ENCODE measurements around the gene PANX2. TPM values are rescaled to one million over a fixed set of nuclear protein-coding genes. Genes with fewer than 3 reads are reported as not detected.

PANX2 gene
- total RNA-seq, 1 experiment from 2014 or later: 2.6 TPM

DNA sequence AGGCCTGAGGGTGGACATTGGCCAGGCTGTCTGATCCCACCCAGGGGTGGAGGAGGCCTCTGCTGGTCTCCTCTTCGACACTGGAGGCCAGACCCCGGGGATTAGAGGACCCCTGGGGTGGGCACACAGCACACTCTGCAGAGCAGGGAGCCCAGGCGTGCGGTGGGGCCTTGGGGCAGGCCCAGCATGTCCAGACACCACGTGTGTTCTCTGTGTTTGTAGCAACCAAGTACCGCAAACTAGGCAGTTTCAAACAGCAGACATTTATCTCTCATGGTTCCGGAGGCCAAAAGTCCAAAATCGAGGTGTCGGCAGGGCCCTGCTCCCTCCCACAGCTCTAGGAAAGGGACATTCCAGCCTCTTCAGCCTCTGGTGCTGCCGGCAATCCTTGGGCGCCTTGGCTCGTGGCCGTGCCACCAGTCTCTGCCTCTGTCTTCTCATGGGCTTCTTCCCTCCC, 1.5 kb downstream of the PANX2 start:
- H3K36me3 ChIP-seq (ENCODE audit: control insufficient read depth, insufficient read depth, low read length): no peaks in the 10 kb centered on the region
- DNase-seq: no peak
- H3K27ac Mint-ChIP-seq (ENCODE audit: unreplicated experiment): no peak overlapping the region
- no peaks in the 10 kb centered on the region for H3K9me3 Mint-ChIP-seq (ENCODE audit: unreplicated experiment)
- intact Hi-C loops (cut with micrococcal nuclease; ENCODE audit: unreplicated experiment): no loop called here
- no peaks in the 10 kb centered on the region for H3K9me3 ChIP-seq
- peak overlapping the region; percentile 23 for H3K4me3 Mint-ChIP-seq (ENCODE audit: unreplicated experiment)
- peaks cover 11% of the 10 kb centered on the region; the same call in 1 of the 2 replicates for H3K4me1 ChIP-seq
- ChIA-PET POLR2A (no interaction called here), CTCF (interaction anchor here (0.6 kb wide), 1 partner anchor 384 kb away, joined by 3 read pairs; no protein-coding TSS in a partner anchor)
- no peak overlapping the region for H3K4me3 ChIP-seq (ENCODE audit: low read depth, low read length)
- H3K27me3 ChIP-seq (replicated peaks; ENCODE audit: control insufficient read depth, insufficient read depth, low read length): no peaks in the 10 kb centered on the region
- H3K4me1 Mint-ChIP-seq (ENCODE audit: low read depth, unreplicated experiment): peaks cover 6% of the 10 kb centered on the region
- peaks cover 11% of the 10 kb centered on the region for H3K27me3 Mint-ChIP-seq (ENCODE audit: insufficient read depth, unreplicated experiment)
- no TSS peak for BruUV-seq (replicated peaks)
- TF ChIP-seq, protein P1, sequence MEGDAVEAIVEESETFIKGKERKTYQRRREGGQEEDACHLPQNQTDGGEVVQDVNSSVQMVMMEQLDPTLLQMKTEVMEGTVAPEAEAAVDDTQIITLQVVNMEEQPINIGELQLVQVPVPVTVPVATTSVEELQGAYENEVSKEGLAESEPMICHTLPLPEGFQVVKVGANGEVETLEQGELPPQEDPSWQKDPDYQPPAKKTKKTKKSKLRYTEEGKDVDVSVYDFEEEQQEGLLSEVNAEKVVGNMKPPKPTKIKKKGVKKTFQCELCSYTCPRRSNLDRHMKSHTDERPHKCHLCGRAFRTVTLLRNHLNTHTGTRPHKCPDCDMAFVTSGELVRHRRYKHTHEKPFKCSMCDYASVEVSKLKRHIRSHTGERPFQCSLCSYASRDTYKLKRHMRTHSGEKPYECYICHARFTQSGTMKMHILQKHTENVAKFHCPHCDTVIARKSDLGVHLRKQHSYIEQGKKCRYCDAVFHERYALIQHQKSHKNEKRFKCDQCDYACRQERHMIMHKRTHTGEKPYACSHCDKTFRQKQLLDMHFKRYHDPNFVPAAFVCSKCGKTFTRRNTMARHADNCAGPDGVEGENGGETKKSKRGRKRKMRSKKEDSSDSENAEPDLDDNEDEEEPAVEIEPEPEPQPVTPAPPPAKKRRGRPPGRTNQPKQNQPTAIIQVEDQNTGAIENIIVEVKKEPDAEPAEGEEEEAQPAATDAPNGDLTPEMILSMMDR (IDR thresholded peaks at IDR 0.05; ENCODE audit: insufficient read depth in 1 of 2, low read depth in 1 of 2, low read length in 1 of 2, severe bottlenecking in 1 of 2, unreplicated experiment in 1 of 2): no peak
- no peaks in the 10 kb centered on the region for H3K36me3 Mint-ChIP-seq (ENCODE audit: insufficient read depth, unreplicated experiment)

DNA sequence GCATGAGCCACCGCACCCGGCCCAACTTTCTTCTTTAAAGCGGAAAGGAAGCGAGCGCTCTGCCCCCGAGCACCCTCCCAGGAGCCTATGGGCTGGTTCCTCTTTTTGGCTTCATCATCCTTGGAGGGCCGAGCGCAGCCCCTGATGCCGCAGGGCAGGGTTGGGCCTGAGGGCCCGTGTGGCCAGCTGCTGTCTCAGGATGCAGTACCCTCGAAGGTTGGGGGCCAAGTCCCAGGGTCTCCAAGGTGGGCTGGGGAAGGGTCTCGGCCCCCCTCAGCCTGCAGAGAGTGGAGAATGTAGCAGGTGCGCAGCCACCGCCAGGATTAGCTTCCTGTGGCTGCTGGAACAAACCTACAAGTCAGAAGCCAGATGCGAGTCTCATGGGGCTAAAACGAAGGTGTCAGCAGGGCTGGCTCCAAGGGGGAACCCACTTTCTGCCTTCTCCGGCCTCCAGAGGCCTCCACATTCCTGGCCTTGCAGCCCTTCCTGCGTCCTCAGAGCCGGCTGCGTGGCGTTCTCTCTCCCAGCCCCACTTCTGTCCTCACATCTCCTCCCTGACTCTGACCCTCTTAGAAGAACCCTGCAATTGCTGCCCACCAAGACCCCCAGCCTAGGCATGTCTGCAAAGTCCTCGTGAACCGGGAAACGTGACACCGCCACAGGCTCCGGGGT, 2.9 kb downstream of the PANX2 start:
- Mint-ChIP-seq H3K27ac (ENCODE audit: unreplicated experiment) (no peak overlapping the region), H3K9me3 (ENCODE audit: unreplicated experiment) (no peaks in the 10 kb centered on the region), H3K4me3 (ENCODE audit: unreplicated experiment) (no peak overlapping the region), H3K36me3 (ENCODE audit: insufficient read depth, unreplicated experiment) (no peaks in the 10 kb centered on the region), H3K4me1 (ENCODE audit: low read depth, unreplicated experiment) (no peaks in the 10 kb centered on the region), H3K27me3 (ENCODE audit: insufficient read depth, unreplicated experiment) (peaks cover 7% of the 10 kb centered on the region)
- DNase-seq: no peak
- Histone ChIP-seq H3K4me1 (peaks cover 11% of the 10 kb centered on the region; the same call in 1 of the 2 replicates), H3K27me3 (replicated peaks; ENCODE audit: control insufficient read depth, insufficient read depth, low read length) (no peaks in the 10 kb centered on the region), H3K36me3 (ENCODE audit: control insufficient read depth, insufficient read depth, low read length) (no peaks in the 10 kb centered on the region), H3K4me3 (ENCODE audit: low read depth, low read length) (no peak overlapping the region), H3K9me3 (no peaks in the 10 kb centered on the region)
- ChIA-PET POLR2A (no interaction called here), CTCF (no interaction called here)
- TF ChIP-seq, protein P1 (IDR thresholded peaks at IDR 0.05; ENCODE audit: insufficient read depth in 1 of 2, low read depth in 1 of 2, low read length in 1 of 2, severe bottlenecking in 1 of 2, unreplicated experiment in 1 of 2): no peak
- BruUV-seq (replicated peaks): no TSS peak
- intact Hi-C loops (cut with micrococcal nuclease; ENCODE audit: unreplicated experiment): no loop called here

DNA sequence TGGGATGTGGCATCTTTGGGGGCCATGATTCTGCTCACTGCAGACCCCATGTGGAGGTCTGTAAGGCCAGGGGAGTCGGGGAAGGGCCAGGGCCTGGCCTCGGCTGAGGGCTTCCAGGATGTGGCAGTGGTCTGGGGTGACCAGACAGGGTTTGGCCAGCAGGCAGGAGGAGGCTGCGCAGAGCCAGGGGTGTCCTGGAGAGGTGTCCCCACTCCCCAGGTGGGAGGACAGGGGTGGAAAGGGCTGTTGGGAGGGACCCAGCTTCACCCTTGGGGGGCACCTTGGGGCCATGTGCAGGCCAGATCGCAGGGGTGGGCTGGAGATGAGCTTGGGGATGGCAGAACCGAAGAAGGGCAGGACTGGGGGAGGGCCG, 3.4 kb downstream of the PANX2 start:
- Mint-ChIP-seq H3K27me3 (ENCODE audit: insufficient read depth, unreplicated experiment) (peaks cover 3% of the 10 kb centered on the region), H3K4me3 (ENCODE audit: unreplicated experiment) (no peak overlapping the region), H3K4me1 (ENCODE audit: low read depth, unreplicated experiment) (no peaks in the 10 kb centered on the region), H3K9me3 (ENCODE audit: unreplicated experiment) (no peaks in the 10 kb centered on the region), H3K27ac (ENCODE audit: unreplicated experiment) (no peak overlapping the region), H3K36me3 (ENCODE audit: insufficient read depth, unreplicated experiment) (no peaks in the 10 kb centered on the region)
- intact Hi-C loops (cut with micrococcal nuclease; ENCODE audit: unreplicated experiment): no loop called here
- BruUV-seq (replicated peaks): no TSS peak
- TF ChIP-seq, protein P1 (IDR thresholded peaks at IDR 0.05; ENCODE audit: insufficient read depth in 1 of 2, low read depth in 1 of 2, low read length in 1 of 2, severe bottlenecking in 1 of 2, unreplicated experiment in 1 of 2): no peak
- no peaks in the 10 kb centered on the region for H3K27me3 ChIP-seq (replicated peaks; ENCODE audit: control insufficient read depth, insufficient read depth, low read length)
- DNase-seq: no peak
- H3K4me3 ChIP-seq (ENCODE audit: low read depth, low read length): no peak overlapping the region
- POLR2A ChIA-PET: no interaction called here
- H3K4me1 ChIP-seq: peaks cover 11% of the 10 kb centered on the region; the same call in 1 of the 2 replicates
- CTCF ChIA-PET: no interaction called here
- no peaks in the 10 kb centered on the region for H3K9me3 ChIP-seq
- H3K36me3 ChIP-seq (ENCODE audit: control insufficient read depth, insufficient read depth, low read length): no peaks in the 10 kb centered on the region

Measured in Caco-2 (cell line).